SKM-1 treated with dmso at 0.1 percent for 144 hours (cell line): ENCODE measurements around the gene ZG16.

Experiments used
- DNase-seq: peaks from one replicate; lab custom pipeline; 2025; ENCODE audit not compliant: unreplicated experiment; lab: John Stamatoyannopoulos, UW

ZG16 gene

DNA sequence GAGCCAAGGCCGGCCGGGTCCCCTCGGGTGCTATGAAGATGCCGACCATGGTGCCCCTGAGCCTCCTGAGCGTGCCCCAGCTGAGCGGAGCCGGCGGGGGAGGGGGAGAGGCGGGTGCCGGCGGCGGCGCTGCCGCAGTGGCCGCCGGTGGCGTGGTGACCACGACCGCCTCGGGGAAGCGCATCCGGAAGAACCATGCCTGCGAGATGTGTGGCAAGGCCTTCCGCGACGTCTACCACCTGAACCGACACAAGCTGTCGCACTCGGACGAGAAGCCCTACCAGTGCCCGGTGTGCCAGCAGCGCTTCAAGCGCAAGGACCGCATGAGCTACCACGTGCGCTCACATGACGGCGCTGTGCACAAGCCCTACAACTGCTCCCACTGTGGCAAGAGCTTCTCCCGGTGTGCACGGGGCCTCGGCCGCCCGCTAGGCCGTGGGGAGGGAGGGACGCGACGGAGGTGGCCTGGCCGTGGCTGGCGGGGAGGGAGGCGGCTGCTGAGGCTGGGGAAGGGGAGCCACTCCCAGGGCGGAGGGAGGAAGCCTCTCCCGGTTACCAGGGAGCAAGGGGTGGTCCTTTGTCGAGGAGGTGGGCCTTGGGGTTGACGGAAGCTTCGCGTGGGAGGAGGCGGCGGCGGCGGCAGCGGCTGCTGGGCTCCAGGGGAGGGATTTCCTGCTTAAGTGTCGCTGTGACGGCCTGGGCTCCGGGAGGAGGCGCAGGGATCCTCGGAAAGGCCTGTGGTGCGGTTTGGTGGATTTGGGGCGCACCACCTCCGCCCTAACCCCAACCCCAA lies 29.6 kb downstream of the ZG16 start:
- DNase-seq, result peak; percentile 81

- no peak for DNase-seq
These were observed 30.3 kb downstream of the ZG16 start for GRCh38 chr16:29808219-29808900.

DNA sequence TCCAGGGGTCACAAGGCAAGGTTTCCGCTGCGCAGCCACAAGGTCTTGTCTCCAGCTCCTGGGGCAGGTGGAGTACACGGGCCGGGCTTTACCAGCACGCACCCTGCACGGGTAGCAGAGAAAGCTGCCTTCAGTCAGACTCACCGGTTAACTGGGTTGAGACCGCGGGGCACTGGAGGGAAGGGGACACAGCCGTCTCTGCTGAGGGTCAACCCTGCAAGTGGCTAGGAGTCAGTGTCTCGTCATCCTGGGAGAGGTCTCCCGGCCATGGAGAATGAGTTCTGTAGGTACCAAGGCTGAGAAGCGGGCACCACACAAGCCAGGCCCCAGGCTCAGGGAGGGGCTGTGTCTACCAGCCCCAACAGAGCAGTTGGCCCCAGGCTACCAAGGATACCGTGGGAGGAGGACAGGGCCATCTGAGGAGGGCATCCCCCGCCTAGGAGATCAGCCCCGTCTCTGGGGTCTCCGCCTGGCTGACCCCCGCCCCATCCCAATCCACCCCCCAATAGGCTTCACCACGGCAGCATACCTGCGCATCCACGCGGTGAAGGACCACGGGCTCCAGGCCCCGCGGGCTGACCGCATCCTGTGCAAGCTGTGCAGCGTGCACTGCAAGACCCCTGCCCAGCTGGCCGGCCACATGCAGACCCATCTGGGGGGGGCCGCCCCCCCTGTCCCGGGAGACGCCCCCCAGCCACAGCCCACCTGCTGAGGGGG lies 31.1 kb downstream of the ZG16 start:
- no peak for DNase-seq

DNA sequence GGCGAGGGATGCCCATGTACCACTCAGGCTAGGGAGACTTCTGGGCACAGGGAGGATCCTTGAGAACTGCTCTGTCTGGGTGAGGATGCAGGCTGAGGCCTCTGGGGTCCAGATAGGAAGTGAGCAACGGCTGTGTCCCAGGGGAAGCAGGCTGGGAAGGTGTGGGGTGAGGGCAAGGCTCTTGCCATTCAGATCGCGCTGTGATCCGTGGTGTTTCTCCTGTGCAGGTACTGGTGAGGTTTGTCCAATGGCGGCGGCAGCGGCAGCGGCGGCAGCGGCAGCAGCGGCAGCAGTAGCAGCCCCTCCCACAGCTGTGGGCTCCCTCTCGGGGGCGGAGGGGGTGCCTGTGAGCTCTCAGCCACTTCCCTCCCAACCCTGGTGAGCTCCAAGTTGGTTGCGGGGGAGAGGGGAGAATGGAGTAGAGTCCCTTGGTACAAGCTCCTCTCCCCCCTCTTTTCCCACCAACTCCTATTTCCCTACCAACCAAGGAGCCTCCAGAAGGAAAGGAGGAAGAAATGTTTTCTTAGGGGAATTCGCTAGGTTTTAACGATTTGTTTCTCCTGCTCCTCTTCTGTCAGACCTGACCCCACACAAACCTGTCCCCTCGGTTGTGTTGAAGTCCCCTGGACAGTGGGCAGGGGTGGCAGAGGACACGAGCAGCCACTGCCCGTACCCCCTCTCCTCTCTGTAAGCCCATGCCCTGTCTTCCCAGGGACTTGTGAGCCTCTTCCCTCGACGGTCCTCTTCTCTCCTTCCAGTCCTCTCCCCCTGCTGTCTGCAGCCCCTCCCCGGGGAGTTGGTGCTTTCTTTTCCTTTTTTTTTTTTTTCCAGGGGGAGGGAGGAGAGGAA lies 32.0 kb downstream of the ZG16 start:
- no peak for DNase-seq

- DNase-seq, result no peak
These were observed 32.7 kb downstream of the ZG16 start for GRCh38 chr16:29810699-29811169.

DNA sequence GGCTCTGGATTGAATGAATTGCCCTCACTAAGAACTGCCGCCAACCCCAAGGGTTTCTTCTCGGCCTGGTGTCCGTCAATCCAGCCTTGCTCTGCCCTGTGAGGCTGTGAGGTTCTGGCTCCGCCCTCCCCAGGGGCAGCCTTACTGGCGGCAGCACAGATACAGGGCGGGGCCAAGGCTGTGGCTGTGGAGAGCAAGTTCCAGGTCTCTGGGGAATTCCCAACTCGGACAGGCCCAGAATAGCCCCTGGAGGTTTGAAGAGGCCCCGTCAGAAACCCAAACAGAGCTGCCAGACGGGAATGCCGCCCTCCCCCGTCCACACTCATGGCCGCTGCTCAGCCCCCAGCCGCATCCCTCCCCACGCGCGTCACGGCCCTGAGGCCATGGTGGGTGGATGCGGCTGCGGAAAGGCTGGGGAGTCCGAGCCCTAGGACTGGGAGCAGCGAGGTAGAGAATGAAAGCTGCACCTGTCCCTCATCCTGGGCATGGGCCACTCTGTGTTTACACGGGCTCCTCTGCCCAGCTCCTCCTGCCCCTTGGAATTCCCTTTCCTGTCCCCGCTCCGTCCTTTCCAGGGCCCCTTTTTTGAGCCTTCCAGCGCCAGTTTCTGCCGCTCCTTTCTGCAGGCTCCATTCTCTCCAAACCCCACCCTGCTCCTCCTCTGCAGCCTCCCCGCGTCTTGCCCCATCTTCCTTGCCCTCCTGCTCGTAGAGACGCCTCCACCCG lies 33.3 kb downstream of the ZG16 start:
- DNase-seq, result no peak

DNA sequence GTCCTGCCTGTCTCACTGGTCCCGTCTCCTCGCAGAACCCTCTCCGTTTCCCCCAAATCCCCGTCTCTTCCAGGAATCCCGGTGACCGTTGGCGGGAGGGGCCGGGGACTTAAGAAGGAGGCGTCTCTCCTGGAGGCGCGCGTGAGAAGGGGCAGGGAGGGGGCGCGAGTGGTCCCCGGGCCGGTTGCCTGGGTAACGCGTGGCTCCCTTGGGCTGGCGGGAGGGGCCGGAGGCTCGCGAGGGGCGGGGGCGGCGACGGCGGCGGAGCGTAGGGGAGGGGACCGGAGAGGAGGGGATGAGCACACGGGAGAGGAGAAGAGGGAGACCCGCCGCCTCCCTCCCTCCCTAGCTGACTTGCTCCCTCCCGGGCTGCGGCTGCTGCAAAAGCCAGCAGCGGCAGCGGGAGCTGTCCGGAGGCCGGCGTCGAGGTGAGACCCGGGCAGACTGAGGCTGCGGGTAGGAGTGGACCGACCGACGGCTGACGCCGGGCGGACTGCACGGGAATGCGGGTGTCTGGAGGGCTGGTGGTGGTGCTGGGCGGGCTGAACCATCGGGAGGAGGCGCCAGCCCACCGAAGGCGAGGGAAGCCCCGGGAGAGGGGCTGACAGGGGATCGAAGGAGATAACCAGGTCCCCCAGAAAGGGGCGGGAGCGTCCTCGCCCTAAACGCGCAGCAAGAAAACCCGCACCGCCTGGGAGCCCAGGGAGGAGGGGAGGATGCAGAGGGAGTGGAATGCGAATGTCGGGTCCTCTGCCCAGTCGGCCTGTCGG lies 34.0 kb downstream of the ZG16 start, which contains the start of gene PRRT2:
Gene PRRT2 (plus strand): TSS at position 298 of the 770 bp plus-strand sequence. CDS start 862 bp downstream, outside the sequence.
- DNase-seq, result no peak

GRCh38 chr16:29812754-29813643 lies 34.9 kb downstream of the ZG16 start:
- no peak for DNase-seq

DNA sequence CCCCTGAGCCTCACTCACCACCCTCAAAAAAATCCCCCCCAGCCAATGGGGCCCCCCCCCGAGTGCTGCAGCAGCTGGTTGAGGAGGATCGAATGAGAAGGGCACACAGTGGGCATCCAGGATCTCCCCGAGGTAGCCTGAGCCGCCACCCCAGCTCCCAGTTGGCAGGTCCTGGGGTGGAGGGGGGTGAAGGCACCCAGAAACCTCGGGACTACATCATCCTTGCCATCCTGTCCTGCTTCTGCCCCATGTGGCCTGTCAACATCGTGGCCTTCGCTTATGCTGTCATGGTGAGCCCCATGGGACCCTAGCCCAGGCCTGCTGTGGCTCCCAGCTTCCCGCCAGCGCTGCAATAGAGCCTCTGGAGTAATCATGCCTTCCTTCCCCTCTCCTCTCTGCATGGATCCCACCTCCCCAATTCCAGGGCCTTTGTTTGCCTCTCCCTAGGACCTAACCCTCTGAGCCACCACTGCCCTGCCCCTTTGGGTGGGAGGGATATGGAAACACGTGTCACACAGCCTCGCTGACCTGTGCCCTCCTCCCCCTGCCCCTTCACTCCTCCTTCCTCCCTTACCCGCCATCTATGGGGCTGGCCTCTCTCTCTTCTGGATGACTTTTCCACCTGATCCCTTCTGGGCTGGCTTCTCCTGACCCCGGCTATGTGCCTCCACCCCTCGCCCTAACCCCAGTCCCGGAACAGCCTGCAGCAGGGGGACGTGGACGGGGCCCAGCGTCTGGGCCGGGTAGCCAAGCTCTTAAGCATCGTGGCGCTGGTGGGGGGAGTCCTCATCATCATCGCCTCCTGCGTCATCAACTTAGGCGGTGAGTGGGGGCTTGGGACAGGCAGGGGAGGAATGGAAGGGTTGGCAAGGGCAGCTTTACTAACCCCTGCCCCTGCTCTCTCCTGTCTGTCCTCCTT lies 35.8 kb downstream of the ZG16 start:
- no peak for DNase-seq

- DNase-seq, result no peak
These were observed 36.5 kb downstream of the ZG16 start for GRCh38 chr16:29814592-29814991.

DNA sequence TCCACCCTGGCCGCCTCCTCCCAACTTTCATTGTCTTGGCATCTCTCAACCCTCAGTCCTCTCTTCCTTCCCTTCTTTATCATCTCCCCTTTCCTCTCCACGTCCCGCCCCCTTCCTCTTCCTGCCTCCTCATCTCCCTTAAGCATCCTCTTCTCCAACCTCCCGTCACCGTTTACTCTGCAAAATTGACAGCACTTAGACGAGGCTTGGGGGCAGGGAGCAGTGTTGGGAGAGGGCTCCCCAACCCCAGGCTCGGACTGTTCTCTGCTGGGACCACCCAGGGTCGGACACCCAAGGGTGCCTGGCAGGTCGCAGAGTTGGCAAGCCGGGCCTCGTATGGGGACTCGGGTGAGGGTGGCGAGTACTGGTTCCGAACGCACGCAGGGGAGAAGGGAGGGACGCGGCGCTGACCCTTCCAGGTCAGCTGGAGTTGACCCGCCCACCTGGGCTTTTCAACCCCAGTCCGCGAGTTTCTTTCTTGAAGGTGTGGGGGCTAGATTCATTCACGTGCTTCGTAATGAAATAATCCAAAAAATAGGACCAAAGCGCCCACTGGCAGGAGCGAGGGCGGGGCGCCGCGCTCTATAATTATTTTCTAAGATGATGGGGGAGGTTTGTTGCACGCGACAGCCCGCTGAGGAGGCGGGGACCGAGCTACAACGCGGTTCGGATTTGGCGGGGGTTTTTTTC lies 37.1 kb downstream of the ZG16 start:
- no peak for DNase-seq

DNA sequence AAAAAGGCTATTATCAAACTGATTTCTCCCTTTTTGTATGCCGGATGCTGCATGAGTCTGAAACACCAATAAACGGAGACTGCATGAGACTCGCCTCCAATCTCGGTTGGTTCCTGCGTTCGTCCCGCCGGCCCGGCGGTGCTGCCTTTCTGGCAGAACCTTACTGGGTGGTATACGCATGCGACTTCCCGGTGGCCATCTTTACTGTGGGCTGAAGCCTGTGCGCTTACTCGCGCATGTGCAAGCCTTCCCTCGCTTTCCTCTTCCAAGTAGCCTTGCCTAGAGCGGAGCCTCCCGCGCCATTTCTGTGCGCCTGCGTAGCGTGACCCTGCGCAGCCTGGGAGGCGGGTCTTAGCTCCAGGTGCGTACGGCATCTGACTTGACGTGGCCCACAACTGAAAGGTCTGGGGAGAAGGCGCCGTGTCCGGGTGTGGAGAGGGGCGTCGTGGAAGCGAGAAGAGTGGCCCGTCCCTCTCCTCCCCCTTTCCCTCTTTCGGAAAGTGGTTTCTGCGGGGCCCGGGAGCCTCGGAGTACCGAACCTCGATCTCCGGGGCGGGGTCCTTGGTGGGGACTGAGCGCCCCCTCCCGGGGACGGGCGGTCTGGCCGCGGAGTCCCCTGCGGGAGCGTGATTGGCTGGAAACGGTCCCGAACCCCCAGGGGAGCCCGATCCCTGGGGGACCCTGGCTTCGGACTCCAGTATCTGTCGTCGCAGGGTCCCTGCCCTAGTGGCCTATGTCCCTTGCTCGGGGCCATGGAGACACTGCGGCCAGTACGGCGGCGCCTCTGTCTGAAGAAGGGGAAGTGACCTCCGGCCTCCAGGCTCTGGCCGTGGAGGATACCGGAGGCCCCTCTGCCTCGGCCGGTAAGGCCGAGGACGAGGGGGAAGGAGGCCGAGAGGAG lies 38.0 kb downstream of the ZG16 start, which contains the start of gene PAGR1:
Gene PAGR1 (plus strand): TSS at position 360 of the 901 bp plus-strand sequence. CDS start 374 bp downstream, at position 734.
- DNase-seq, result peak; percentile 98

DNA sequence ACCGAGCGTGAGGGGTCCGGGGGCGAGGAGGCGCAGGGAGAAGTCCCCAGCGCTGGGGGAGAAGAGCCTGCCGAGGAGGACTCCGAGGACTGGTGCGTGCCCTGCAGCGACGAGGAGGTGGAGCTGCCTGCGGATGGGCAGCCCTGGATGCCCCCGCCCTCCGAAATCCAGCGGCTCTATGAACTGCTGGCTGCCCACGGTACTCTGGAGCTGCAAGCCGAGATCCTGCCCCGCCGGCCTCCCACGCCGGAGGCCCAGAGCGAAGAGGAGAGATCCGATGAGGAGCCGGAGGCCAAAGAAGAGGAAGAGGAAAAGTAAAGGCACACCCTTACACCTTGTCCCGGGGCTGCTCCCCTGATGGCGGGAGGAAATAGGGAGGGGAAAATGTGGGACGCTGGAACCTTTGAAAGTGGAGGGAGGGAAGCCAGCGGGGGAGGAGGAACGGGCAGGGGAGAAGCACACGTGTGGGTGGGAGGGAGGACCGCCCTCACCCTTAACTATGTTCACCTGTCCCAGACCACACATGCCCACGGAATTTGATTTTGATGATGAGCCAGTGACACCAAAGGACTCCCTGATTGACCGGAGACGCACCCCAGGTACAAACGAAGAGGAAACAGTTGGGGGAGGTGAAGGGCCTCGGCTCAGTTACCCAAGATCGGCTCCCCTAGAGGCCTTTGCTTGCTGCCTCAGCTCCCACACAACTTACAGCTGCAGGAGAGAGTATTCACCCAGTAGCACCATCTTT lies 38.8 kb downstream of the ZG16 start:
- peak; percentile 69 for DNase-seq

- no peak for DNase-seq
These were observed 40.0 kb downstream of the ZG16 start for GRCh38 chr16:29818082-29818481.

DNA sequence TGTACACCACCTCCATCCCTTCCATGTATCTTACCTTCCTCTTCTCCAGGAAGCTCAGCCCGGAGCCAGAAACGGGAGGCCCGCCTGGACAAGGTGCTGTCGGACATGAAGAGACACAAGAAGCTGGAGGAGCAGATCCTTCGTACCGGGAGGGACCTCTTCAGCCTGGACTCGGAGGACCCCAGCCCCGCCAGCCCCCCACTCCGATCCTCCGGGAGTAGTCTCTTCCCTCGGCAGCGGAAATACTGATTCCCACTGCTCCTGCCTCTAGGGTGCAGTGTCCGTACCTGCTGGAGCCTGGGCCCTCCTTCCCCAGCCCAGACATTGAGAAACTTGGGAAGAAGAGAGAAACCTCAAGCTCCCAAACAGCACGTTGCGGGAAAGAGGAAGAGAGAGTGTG lies 41.5 kb downstream of the ZG16 start:
- DNase-seq, result no peak
